GM12864 (cell line): ENCODE data around the gene PRKCZ.

Source experiments
- DNase-seq: peaks from one replicate; pipeline ENCODE4 v3.0.0-alpha.2; 2011; ENCODE audit warnings: low read depth
- H3K4me3 ChIP-seq: 2 replicates; pipeline ENCODE4 v1.5.1; 2011; ENCODE audit warnings: mild to moderate bottlenecking, low read depth, low read length, control low read depth
- TF ChIP-seq, protein P1 (sequence below): IDR thresholded peaks from 2 replicates; pipeline ENCODE4 v1.5.1; 2011; ENCODE audit warnings: low read depth, mild to moderate bottlenecking, moderate library complexity, low read length, control low read depth, inconsistent platforms; ENCODE audit errors: missing control alignments

Gene PRKCZ

DNA sequence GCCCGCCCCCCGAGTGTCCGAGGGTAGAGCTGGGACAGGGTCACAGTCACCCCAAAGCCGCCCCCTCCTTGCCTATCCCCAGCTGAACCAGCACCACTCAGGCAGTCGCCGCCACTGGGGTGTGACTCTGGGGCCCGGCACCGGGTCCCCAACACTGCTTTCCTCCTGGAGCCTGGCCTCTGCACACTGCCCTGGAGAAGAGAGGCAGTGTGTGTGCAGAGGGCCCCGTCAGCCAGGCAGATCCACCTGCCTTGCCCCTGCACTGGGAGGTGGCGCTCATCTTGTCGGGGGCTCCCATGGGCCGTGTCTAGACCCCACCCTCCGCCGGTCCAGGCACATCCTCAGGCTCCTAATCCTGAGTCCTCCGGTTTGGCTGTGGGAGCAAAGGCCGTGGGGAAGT, 128.7 kb downstream of the PRKCZ start:
- H3K4me3 ChIP-seq: no peak overlapping the region
- TF ChIP-seq, protein P1, sequence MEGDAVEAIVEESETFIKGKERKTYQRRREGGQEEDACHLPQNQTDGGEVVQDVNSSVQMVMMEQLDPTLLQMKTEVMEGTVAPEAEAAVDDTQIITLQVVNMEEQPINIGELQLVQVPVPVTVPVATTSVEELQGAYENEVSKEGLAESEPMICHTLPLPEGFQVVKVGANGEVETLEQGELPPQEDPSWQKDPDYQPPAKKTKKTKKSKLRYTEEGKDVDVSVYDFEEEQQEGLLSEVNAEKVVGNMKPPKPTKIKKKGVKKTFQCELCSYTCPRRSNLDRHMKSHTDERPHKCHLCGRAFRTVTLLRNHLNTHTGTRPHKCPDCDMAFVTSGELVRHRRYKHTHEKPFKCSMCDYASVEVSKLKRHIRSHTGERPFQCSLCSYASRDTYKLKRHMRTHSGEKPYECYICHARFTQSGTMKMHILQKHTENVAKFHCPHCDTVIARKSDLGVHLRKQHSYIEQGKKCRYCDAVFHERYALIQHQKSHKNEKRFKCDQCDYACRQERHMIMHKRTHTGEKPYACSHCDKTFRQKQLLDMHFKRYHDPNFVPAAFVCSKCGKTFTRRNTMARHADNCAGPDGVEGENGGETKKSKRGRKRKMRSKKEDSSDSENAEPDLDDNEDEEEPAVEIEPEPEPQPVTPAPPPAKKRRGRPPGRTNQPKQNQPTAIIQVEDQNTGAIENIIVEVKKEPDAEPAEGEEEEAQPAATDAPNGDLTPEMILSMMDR: no peak
- no peak for DNase-seq

DNA sequence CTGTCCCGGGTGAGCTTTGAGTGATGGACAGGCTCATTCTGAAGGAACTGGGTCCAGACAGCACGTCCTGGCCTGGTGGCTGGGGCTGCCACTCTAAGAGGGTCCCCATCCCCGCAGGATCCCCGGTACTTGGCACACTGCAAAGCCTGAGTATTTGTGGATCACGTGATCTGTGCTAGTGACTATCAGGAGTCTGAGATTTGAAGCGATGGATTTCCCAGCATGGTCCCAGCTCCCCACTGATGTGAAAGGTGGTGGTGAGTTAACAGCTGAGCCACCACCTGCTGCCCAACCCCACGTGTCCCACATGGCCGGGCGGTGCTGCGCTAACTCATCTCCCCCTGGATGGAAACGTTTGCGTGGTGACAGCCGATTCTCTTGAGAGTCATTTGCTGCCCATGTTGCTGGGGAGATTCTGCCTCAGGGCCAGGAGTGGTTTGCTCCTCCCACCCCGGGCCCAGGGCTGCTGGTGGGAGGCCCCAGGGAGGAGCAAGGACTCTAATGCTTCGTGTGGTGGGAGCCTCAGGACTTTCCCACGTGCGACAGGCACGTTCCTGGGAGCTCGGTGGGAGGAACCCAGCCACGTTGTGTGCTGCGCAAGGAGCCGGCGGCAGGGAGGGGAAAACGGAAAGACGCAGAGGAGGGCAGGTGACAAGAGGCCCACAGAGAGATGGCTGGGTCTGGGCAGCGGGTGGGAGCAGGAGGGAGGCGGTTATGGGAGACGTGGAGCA, 129.2 kb downstream of the PRKCZ start:
- TF ChIP-seq, protein P1: no peak
- no peak for DNase-seq
- no peak overlapping the region for H3K4me3 ChIP-seq

DNA sequence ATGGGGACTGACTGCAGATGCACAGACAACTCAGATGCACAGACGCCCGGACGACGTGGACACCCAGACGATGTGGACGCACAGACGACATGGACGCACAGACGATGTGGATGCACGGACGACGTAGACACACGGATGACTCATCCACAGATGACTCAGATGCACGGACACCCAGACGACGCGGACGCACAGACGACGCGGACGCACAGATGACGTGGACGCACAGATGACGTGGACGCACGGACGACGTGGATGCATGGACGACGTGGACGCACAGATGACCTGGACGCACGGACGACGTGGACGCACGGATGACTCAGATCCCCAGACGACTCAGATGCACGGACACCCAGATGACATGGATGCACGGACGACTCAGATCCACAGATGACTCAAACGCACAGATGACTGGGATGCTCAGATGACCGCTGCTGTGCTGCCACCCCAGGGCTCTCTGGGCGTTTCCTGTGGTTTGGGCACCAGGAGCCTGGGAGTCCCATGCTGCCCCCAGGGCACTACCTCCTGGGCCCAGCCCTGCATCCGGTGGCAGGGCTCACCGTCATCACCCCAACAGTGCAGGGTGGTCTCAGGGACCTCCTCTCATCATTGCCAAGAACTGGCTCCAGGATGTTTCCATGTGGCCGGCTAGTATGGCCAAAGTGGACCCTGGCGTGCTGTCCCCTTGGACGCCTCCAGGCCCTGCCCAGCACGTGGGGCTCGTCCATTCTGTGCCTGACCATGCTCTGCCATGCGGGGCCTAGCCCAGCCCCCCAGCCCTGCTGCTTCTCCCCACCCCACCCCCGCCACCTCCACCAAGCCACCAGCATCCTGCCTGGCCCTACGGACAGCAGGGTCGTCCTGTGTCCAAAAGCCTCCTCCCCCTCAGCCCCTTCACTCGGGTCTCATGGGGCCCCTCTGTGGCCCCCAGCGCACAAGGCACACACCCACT, 130.4 kb downstream of the PRKCZ start:
- TF ChIP-seq, protein P1: no peak
- H3K4me3 ChIP-seq: no peak overlapping the region
- no peak for DNase-seq

DNA sequence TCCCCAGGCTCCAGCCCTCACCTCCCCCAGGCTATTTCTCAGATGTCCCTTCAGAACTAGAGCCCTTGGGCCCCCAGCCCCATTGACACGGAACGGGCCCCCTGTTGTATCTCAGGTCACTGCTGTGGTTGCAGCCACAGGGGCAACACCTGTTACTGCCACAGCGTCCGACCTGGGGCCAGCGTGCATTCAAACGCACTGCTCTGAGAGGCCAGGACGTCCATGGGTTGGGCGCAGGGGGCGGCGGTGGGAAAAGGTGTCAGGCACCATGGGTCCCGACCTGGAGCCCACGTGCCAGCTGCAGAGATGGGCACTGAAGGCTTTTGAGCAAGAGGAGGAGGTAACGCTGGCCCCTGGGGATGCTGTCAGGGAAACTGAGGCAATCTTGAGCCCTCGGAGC, 131.1 kb downstream of the PRKCZ start:
- DNase-seq: no peak
- TF ChIP-seq, protein P1: no peak
- no peak overlapping the region for H3K4me3 ChIP-seq

DNA sequence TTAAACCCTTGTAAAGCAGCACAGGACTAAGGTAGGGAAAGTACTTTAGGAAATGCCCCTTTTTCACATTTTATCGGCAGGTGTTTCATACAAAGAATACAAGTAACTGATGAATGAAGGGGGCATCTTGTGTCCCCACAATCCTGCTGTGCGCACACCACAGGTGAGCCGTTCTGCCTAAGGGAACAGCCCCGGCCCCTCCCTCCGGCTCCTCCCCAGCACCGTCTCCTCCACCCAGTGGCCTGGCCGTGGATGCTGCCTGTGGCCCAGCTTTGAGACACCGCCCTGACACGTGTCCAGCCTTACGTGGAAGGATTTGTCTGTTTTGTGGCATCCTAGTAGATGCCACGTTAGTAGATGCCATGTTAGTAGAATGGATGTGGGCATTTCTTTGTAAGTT, 131.5 kb downstream of the PRKCZ start:
- DNase-seq: no peak
- no peak overlapping the region for H3K4me3 ChIP-seq
- TF ChIP-seq, protein P1: no peak

DNA sequence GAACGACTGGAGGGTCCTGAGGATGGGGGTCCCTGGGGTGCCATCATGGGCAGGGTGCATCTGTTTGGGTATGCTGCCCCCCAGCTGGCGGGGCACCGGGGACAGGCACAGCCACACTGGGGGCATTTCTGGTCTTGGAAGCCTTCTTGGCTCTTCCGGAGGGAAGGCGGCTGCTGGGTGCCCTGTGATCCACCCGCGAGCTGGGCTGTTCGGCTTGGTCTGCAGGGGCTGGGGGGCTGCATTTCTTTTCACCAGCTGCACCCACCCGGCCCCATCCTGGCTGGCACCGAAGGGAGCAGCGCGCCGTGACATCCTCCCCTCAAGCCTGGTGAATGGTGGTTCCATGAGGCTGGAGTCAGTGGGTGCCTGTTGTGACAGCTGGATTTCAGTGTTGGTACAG, 132.2 kb downstream of the PRKCZ start:
- no peak for DNase-seq
- TF ChIP-seq, protein P1: no peak
- no peak overlapping the region for H3K4me3 ChIP-seq
